Psoas muscle (tissue), 8 donors: ENCODE data around the gene NCBP2L. TPM values are rescaled to one million over a fixed set of nuclear protein-coding genes. Genes with fewer than 3 reads are reported as not detected.

Experiments
- ATAC-seq, 4 donors: fragments of 200-7000 bp; cut with Tn5 transposase; one replicate each; pipeline ENCODE4 v1.9.1; 2020; ENCODE audit warnings: moderate library complexity in 3 of 4, mild to moderate bottlenecking in 2 of 4
- DNase-seq, 2 donors: peaks; one replicate each; pipeline ENCODE4 v3.0.0-alpha.2; 2020
- H3K27ac ChIP-seq: fragments of 200-600 bp; one replicate; pipeline ENCODE4 v1.8.0; 2022
- H3K27me3 ChIP-seq, 3 donors: fragments of 200-600 bp in 1 of 3; one replicate each; pipeline versions ENCODE4 v1.6.1 to v1.8.0; 2013 to 2022; ENCODE audit warnings: low read length in 2 of 3, mild to moderate bottlenecking in 2 of 3, moderate library complexity in 1 of 3; ENCODE audit not compliant: insufficient read depth in 3 of 3
- H3K36me3 ChIP-seq, 2 donors: fragments of 200-600 bp in 1 of 2; one replicate each; pipeline versions ENCODE4 v1.6.1 to v1.8.0; 2013 to 2022; ENCODE audit warnings: low read depth in 1 of 2, mild to moderate bottlenecking in 1 of 2, moderate library complexity in 1 of 2; ENCODE audit not compliant: insufficient read depth in 1 of 2
- H3K4me1 ChIP-seq: fragments of 200-600 bp; one replicate; pipeline ENCODE4 v1.8.0; 2022
- H3K4me3 ChIP-seq: fragments of 200-600 bp; one replicate; pipeline ENCODE4 v1.8.0; 2022; ENCODE audit warnings: mild to moderate bottlenecking
- H3K9me3 ChIP-seq: fragments of 200-600 bp; one replicate; pipeline ENCODE4 v1.8.0; 2022
- WGBS, 3 donors: extraction: QIAGEN DNeasy Blood & Tissue Kit; methylation state at CpG; one replicate each; pipeline versions ENCODE4 v1.1.6 to v1.1.7; 2013; 5-methylcytosine and 5-hydroxymethylcytosine counted together
- intact Hi-C, 2 donors: fragments of 100-400 bp; cut with DNase I; formaldehyde crosslinking; loops; one replicate each; pipeline versions ENCODE4 v1.11.0 to v1.14.2; 2022
- polyA plus RNA-seq, 3 donors: library from polyadenylated mRNA; stranded (reverse); fragments of 200-250 nt; gene quantifications; one replicate each; pipeline ENCODE4 v1.2.3, GENCODE V29; 2013
- total RNA-seq, 4 donors: library from RNA; stranded (reverse); fragmentation: NEBNext Ultra II Directional in 2 of 4; extraction: Animal tissue kit (Norgen Biotek cat#: 25700) in 2 of 4; gene quantifications; one replicate each; pipeline versions ENCODE4 v1.2.1 to v1.2.4, GENCODE V29; 2021 to 2023
- TF ChIP-seq, protein P1 (sequence below): fragments of 200-600 bp; IDR thresholded peaks from one replicate; pipeline ENCODE4 v1.8.0; 2022; ENCODE audit warnings: antibody characterized with exemption
- donor health status: healthy with polysubstance abuse.
- donor health status: DM: no; HTN: no; CAD: no; lungs with moderate emphysema.
- donor health status: Bipolar disorder and iron deficiency.
- donor health status: healthy.
- donor health status: DM: yes; HTN: yes; CAD: no.
- donor health status: DM: no; HTN: no; CAD: no.
- donor health status: DM: no; HTN: no; CAD: no.
- donor health status: DM: yes; HTN: yes; CAD: no.

Gene NCBP2L
- total and polyA plus RNA-seq, 7 donors, result 0.03 to 0.40 TPM; not detected in 5

DNA sequence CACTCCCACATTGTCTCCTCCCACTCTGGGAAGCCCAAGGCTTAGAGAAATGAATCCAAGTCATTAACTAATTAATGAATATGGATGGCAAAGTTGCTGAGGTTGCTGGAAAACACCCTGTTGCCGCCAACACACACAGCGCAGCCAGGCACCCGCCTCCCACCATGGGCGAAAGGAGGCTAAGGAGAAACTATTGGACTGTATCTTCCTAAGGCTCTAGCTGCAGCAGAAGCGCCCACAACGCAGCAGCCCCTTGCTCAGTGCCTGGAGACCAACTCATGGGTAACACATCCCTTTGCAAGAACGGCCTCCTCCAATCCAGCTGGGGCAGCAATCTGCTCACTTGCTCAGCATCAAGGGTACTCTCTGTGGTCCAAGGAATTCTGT lies 36.1 kb upstream of the NCBP2L start:
- ATAC-seq, result peak in 1 of 4 donors; percentile 5
- Histone ChIP-seq H3K9me3 (no peaks in the 10 kb centered on the region), H3K4me3 (peak overlapping the region; percentile 45), H3K4me1 (peaks cover 64% of the 10 kb centered on the region), H3K36me3 (no peaks in the 10 kb centered on the region), H3K27ac (peak overlapping the region; percentile 88), H3K27me3 (peaks cover 0 to 11% (median 0%) of the 10 kb centered on the region in 3 donors)
- TF ChIP-seq, protein P1, sequence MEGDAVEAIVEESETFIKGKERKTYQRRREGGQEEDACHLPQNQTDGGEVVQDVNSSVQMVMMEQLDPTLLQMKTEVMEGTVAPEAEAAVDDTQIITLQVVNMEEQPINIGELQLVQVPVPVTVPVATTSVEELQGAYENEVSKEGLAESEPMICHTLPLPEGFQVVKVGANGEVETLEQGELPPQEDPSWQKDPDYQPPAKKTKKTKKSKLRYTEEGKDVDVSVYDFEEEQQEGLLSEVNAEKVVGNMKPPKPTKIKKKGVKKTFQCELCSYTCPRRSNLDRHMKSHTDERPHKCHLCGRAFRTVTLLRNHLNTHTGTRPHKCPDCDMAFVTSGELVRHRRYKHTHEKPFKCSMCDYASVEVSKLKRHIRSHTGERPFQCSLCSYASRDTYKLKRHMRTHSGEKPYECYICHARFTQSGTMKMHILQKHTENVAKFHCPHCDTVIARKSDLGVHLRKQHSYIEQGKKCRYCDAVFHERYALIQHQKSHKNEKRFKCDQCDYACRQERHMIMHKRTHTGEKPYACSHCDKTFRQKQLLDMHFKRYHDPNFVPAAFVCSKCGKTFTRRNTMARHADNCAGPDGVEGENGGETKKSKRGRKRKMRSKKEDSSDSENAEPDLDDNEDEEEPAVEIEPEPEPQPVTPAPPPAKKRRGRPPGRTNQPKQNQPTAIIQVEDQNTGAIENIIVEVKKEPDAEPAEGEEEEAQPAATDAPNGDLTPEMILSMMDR, result no peak
- intact Hi-C loops, result no loop called here
- WGBS, 3 donors, result 49 to 58% (median 52%) methylated on average over 7 of the region's 7 CpGs
- no peak for DNase-seq

GRCh38 chrX:107742700-107743191 lies 34.8 kb upstream of the NCBP2L start:
- intact Hi-C loops, result no loop called here
- TF ChIP-seq, protein P1, result no peak
- H3K4me3 ChIP-seq, result peak overlapping the region; percentile 45
- peak overlapping the region; percentile 88 for H3K27ac ChIP-seq
- peak in 3 of 4 donors; percentile 18 to 44 (median 24) for ATAC-seq
- H3K9me3 ChIP-seq, result no peaks in the 10 kb centered on the region
- peaks cover 0 to 11% (median 0%) of the 10 kb centered on the region in 3 donors for H3K27me3 ChIP-seq
- WGBS, 3 donors, result 15 to 33% (median 27%) methylated on average over 12 to 23 of the region's 23 CpGs
- H3K36me3 ChIP-seq, result no peaks in the 10 kb centered on the region
- peaks cover 65% of the 10 kb centered on the region for H3K4me1 ChIP-seq
- peak; percentile 36 to 68 for DNase-seq

- TF ChIP-seq, protein P1, result no peak
- WGBS, 3 donors, result 79 to 94% (median 81%) methylated on average over 7 of the region's 7 CpGs
Measured at GRCh38 chrX:107743995-107744394, 33.5 kb upstream of the NCBP2L start.

DNA sequence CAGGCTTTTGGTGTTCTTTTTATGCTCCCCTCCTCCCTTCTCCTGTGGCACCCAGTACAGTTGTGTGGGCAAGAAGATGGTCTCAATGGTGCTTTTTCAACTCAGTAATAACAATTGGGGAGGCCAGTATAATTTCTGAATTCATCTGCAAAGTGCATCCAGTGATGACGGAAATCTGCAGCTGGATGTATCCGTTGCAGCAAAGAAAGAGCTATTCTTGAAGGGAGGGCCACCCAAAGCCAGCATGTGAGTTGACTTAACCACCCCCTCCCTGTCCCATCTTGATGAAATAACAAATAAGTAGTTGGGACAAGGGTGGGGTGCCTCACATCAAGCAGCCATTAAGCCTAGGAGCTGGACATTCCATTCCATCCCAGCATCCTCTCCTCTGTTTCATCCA lies 32.7 kb upstream of the NCBP2L start:
- ATAC-seq, result no peak
- intact Hi-C loops, result no loop called here
- H3K9me3 ChIP-seq, result no peaks in the 10 kb centered on the region
- TF ChIP-seq, protein P1, result no peak
- 60 to 82% (median 69%) methylated on average over 2 of the region's 2 CpGs for WGBS, 3 donors
- H3K4me3 ChIP-seq, result no peak overlapping the region
- DNase-seq, result no peak
- H3K27me3 ChIP-seq, result peaks cover 0 to 11% (median 0%) of the 10 kb centered on the region in 3 donors
- no peaks in the 10 kb centered on the region for H3K36me3 ChIP-seq
- peaks cover 76% of the 10 kb centered on the region for H3K4me1 ChIP-seq
- no peak overlapping the region for H3K27ac ChIP-seq

More at GRCh38 chrX:107743995-107744394, 33.5 kb upstream of the NCBP2L start:
- peaks cover 76% of the 10 kb centered on the region for H3K4me1 ChIP-seq
- DNase-seq, result no peak
- H3K36me3 ChIP-seq, result no peaks in the 10 kb centered on the region
- H3K27ac ChIP-seq, result peak overlapping the region; percentile 88
- no peaks in the 10 kb centered on the region for H3K9me3 ChIP-seq
- peaks cover 0 to 11% (median 0%) of the 10 kb centered on the region in 3 donors for H3K27me3 ChIP-seq
- no peak for ATAC-seq
- intact Hi-C loops, result no loop called here
- no peak overlapping the region for H3K4me3 ChIP-seq
